Measurements from ENCODE around the gene WDR93.

The WDR93 gene

DNA sequence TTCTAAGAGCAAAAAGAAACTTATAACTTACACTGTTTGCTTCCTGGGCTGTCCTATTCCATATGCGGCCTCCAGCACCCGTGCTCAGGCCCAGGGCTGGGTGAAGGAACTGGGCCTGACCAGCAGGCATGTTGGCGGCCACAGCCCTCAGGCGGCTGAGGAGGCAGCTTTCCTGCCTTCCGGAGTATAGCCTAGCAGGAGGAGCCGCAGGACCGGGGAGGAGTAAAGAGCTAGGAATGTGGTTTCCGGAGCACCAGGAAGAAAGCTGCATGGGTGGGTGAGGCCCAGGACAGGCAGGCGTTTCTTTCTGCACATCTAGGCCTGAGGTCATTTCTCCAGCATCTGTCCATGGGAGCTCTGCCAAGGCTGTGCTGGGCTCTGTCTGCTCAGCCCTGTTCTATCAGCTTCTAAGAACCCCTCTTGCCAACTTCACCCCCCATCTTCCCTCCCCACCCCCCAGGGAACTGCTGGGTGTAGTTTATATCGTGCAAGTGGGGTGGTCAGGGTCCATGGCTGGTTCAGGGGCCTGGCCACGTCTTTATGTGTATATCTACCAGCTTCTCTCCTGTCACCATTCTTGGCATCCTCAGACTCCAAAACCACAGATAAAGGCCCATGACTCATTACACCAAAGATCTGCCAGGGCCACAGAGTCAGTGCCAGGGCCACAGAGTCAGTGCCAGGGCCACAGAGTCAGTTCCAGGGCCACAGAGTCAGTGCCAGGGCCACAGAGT is 27.6 kb upstream of the WDR93 start:
- DNase-seq (ENCODE audit: low spot score): peak; percentile 85

DNA sequence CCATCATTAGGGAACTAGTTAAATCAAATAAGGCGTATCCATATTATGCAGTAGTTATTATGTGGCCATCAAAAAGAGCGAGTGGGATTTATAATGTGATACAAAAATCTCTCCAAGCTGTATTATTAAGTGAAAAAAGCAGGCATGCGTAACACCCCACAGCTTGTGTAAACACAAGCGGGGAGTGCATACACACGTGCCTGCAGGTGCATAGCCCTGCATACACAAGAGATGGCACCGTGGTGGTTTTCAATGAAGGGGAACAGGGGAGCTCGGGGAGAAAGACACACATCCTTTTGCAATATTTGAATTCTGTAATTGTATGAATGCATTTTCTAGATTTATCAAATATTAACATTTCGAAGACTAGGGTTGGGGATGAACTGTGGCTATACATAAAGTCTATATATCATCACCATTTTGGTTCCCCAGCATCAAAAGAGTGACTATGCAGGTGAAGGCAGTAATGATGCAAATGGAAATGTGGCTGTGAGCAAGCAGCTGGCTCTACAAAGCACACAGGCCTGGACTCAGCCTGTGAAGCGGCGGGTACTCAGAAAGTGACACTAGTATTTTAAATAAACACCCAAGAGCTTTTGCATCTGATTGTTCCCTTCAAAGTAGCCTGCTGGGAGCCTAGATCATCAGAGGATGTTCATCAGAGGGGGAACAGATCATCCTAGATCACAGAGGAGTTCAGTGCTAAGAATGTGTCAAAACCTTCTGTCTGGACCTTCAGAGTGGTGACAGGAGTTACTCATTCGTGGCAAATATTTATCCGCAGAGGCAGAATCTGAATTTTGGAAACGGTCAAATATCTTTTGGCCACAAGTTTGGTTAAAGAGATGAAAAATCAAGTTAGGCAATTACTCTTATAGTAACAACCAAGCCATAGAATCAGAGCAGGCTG is 25.9 kb upstream of the WDR93 start:
- DNase-seq (ENCODE audit: low spot score): no peak

DNA sequence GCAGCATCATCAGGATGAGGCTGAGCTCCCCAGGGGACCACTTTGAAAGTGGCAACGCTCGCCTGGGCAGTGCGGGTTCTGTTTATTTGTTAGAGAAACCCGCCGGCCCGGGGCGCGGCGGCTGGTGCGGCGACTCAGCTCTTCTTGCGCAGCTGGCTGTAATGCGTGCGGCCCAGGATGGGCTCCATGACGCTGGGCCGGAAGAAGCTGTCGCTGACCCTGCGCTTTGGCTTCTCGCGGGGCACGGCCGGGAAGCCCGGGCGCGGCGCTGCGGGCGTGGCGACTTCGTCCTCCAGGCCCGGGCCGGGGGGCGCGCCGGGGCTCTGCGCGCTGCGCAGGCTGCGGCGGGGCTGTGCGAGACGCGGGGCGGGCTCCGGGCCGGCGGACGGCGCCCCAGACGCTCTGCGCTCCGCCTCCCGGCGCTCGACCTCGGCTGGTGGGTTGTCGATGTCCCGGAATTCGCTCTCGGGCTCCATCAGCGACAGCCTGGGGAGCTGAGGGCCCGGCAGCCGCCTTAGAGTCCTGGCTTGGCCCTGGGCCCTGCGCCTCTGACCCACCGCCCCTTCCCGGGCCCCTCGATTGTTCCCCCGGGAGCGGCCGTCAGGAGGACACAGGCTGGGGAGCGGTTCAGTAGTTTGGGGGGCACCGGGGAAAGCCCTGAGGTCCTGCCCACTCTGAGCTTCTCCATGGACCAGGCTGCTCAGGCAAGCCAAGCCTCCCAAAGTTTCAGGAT is 25.0 kb upstream of the WDR93 start:
- DNase-seq (ENCODE audit: low spot score): peak; percentile 58

DNA sequence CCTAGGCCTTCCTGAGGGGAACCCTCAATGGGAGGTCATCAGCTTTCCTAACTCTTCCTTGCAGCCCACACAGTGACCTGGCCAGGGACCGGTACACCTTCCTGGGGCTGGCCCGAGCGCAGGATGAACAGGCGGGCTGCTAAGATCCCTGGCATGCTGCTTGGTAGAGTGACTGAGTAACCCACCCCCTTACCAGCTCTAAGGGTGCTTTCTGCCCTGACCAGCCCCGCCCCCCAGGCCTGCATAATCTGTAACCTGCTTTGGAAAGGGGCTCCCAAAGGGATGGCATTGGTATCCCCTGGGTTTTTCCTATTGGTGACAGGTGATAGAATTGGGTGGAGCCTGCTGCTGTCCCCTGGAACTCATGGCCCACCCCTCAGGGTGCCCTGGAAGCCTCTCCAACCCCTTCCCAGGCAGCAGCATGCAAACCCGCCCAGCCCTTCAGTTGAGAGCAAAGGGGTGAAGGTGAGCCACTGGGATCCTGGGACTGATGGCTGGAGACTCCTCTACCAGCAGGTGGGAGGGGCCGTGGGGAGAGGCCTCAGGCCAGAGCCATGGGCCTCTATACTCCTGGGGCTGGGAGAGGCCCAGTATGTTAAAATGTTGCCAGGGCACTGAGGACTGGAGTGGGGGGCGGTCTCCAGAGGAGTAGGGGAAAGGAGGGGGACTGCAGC is 24.3 kb upstream of the WDR93 start:
- no peak for DNase-seq (ENCODE audit: low spot score)

DNA sequence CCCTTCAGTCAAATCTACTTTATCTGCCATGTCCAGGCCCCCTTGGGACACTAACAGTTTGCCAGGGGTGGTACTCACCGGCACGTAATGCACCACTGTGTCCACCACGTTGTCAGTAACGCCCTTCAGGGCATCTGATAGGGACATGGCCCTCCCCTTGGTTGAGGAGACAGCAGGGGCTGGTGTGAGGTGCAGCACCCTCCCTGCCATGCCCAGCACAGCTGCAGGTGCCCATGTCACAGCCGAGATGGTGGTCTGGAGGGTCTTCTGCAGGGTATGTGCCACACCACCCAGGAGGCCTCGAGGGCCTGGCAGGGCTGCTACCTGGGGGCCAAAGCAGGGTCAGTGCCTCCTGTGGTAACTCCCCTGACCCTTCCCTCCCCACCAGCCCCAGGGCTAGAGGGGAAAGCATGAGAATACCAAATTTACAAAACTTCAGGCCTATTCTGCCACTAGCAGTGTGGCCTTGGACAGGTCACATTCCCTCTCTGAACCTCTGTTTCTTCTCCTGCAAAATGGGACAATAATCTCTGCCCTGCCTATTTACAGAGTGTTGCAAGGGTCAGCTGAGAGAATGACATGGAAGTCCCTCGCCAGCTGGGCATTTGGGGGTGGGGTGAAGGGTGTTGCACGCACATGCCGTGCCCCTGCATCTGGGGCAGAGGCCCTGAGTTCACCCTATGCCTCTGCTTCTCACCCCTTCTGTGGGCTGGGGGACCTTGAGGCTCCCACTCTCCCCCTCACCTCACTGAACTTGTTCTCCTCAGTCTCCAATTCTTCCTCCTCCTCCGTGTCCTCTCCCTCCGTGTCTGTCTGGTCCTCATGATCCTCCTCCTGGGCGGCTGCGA is 23.5 kb upstream of the WDR93 start:
- DNase-seq (ENCODE audit: low spot score): no peak

DNA sequence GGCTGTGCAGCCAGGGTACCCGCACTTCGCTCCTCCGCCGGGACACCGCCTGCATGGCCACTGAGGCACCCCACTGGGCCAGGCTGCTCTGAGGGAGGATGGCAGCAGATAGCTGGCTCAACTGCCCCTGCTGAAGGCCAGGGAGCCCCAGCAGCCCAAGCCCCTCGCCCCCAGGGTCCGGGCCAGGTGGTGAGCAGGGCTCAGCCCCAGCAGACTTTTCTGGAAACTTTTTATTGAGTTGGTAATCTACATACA is 23.0 kb upstream of the WDR93 start:
- DNase-seq (ENCODE audit: low spot score): no peak

DNA sequence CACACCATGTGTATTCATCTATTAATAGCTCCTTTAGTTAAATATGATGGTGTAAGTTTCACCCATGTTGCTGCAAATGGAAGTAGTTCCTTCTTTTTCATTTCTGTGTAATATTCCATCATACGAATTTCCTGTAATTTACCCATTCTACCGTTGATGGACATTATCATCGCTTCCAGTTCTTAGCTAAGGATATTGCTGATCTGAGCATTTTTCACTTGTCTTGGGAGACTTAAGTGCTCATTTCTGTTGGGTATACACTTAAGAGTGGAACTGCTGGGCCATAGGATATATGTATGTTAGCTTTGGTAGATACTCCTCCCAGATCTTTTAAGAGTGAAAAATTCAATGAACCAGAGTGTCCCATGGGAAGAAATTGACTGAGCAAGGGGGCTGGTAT is 22.4 kb upstream of the WDR93 start:
- DNase-seq (ENCODE audit: low spot score): no peak

DNA sequence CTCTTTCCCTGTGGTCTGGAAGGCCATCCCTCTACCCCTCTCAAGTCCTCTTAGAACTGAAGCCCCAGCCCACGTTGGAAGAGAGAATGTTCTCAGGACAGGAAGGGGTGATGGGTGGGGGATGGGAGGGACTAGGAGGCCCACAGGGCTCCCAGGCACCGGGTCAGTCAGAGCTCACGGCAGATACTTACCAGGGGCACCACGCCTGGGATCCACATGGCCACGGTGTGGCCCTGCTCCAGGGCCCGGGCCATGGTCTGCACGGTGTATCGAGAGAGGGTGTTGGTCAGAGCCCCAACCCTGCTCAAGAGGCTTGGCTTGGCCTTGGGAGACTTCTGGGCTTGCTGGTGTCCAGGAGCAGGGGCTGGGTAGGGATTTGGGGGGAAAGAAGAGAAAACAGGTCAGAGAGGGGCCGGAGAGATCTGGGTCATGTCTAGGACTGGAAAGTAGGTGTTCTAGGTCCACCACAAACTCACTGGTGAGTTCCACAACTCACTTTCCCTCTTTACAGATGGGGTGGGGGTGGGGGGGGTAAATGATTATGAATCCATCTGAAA is 21.2 kb upstream of the WDR93 start:
- no peak for DNase-seq (ENCODE audit: low spot score)

DNA sequence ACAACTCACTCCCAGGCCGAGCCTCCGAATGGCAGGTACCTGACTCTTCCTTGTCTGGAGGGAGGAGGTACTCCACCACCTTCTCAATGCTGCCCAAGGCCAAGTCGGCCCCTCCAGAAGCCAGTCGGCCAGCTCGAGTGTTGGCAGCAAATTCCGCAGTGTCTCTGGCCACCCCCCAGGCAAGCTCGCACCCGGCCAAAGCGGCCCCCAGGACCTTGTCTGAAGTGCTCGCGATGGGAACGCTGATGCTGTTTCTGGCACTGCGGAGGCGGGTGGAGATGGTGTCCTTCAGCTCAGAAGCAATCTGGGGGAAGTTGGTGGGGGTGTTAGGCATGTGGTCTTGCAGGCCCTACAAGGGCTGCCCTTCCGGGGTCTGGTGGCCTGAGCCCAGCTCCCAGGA is 20.7 kb upstream of the WDR93 start:
- no peak for DNase-seq (ENCODE audit: low spot score)

DNA sequence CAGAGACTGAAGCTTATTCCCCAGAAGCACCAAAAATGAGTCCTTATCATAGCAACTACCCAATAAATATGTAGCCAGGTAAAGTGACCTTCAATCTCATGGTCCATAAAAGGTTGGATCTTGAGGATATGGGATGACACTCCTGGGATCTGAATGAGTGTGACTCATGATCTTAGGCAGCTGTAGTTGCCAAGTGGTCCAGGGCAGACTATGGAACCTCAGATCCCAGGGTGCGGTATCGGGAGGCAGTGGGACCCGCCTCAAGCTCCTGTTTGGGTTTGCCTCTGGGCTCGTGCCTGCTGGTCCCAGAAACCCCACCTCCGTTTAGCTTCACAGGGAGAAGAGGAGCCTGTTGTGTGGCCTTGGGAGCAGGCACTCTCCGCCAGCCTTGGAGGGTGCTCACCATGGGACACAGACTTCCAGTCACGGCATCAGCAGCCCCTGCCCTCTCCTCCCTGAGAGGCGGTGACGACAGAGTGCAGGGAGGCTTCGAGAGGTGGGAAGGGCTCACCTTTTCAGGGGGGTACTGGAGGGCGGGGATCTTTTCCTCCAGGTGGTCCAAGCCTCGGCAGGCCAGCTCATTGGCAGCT is 19.5 kb upstream of the WDR93 start:
- no peak for DNase-seq (ENCODE audit: low spot score)

DNA sequence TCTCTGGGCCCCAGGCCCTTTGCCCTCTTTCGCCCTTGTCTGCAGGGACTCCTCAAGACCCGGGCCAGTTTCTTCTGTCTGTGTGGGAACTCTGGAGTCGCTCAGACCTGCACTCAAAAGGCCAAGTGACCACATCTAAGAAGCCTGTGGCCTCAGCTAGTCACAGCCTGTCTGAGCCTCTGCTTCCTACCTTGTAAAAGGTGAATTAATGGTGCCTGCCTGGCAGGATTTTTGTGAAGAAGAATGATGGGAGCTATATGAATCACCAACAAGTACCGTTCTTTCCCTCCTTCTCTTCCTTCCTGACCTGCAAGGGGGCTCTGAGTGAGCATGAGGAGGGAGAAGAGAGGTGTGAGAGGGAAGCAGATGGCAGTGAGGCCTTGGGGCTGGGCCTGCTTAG is 18.9 kb upstream of the WDR93 start:
- DNase-seq (ENCODE audit: low spot score): no peak

DNA sequence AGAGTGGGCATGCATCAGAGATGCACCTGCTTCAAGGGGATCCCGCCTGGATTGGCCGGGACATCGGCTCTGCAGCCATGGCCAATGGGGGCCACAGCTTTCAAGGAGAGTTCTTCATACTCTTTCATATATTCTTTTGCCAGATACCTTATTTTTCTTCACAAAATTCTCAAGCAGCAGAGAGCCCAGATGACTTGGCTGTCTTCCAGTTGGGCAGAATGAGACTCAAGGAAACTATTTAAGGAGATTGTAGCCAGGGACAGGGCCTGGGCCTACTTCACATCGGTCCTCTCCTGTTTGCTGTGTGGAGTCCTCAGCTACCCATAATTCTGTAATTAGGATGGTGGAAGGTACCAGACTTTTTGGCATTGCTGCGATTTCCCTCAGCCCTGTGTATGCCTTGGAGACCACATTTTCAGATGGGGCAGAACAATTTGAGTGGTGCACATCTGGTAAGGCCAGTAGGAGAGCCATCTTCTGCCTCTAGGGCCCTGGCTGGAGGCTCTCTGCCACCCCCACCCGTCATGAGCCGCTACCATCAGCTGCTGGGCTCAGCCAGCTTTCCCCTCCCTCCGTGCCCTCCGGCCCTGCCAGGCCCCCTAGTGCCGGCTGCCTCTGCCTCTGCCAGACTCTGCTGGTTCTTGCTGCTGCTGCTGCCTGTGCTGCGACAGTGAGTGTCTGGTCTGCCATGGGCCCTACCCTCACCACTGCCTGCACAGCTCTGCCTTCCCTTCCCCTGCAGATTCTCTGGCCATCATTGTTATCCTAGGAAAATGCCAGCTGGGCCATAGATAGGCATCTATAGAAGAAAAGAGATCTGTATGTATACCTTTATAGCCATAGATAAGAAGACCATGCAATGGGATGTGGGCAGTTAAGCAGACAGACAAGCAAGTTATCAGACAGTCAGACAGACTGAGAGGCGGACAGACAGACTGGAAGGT is 18.1 kb upstream of the WDR93 start:
- DNase-seq (ENCODE audit: low spot score): no peak

DNA sequence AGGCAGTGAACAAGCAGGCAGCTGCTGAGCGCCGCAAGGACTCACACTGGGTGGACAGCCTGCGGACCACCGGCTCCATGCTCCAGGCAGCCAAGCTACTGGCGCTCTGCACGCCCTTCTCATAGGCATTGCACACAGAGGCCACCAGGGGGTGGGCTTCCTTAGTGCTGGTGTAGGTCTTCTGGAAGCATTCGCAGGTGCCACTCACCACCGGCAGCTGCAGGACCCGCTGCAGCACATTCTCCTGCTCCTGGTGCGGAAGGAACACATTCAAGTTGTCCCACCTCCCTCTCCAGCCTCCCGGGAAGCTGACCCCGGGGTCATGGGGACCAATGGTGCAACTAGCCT is 17.5 kb upstream of the WDR93 start:
- no peak for DNase-seq (ENCODE audit: low spot score)

DNA sequence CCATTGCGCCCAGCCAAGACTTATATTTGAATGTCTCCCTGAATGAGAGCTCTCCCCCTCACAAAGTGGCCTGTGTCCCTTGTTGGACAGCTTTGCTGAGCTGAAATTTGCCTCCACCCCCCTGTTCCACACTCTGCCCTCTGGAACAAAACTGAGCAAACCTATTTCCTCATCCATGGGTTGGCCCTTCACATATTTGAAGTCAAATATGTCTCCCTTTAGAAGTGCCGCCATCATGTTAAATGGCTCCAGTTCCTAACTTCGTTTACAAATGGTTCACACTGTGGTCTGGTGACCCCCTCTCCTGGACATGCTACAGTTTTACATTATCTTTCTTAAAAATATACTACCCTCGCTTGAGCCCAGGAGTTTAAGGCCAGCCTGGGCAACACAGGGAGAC is 16.1 kb upstream of the WDR93 start:
- DNase-seq (ENCODE audit: low spot score): no peak

DNA sequence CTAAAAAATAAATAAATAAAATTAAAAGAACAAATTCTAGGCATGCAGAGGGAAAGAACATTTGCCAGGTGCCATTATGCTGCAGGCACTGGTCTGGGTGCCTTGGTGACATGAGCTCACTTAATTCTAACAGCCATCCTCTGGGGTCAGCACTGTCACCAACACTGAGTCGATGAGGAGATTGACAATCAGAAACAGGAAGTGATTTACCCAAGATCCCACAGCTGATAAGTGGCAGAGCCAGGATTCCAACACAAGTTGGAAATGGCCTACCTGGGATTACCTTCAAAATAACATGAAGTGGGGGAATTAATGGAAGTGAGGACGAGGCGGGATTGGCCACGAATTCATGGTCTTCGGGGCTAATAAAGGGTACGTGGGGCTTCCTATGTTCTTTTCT is 15.0 kb upstream of the WDR93 start:
- DNase-seq (ENCODE audit: low spot score): no peak

DNA sequence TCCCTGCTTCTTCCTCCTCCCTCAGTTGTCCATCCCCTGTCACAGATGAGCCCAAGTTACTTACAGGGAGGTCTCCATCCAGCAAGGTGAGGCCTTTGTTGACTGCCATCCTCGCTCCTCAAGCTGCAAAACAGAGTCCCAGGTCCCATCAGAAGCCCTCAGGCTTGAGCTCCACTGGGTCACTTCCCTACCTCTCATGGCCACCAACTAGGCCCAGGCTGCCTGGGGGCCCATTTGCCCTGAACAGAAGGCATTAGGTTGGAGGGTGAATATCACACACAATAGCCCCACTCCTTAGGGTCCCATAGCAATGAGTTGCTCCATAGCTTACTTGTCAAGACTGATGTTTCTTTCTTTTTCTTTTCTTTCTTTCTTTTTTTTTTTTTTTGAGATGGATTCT is 13.2 kb upstream of the WDR93 start:
- DNase-seq (ENCODE audit: low spot score): no peak

DNA sequence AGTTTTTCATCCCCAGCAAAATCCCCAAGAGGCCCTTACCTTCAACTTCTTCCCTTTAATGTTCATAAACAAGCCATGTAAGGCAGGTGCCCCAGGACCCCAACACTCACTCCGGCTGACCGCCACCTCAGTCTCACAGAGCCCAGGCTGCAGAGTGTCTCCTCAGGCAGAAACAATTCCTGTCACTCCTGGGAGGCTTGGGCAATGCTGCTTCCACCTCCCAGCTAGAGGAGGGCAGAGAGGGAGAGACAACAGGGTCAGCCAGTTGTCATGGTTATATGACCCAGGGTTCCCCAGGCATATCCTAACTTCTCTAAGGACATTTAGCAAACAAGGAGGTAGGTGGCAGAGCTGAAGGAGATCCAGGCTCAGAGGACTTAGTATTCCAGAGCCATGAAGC is 11.4 kb upstream of the WDR93 start, which contains the start of gene PLIN1:
Gene PLIN1, minus strand, starts transcription at position 156 of the 400 bp plus-strand sequence. CDS start 1,878 bp downstream, outside the sequence.
- DNase-seq (ENCODE audit: low spot score): no peak

DNA sequence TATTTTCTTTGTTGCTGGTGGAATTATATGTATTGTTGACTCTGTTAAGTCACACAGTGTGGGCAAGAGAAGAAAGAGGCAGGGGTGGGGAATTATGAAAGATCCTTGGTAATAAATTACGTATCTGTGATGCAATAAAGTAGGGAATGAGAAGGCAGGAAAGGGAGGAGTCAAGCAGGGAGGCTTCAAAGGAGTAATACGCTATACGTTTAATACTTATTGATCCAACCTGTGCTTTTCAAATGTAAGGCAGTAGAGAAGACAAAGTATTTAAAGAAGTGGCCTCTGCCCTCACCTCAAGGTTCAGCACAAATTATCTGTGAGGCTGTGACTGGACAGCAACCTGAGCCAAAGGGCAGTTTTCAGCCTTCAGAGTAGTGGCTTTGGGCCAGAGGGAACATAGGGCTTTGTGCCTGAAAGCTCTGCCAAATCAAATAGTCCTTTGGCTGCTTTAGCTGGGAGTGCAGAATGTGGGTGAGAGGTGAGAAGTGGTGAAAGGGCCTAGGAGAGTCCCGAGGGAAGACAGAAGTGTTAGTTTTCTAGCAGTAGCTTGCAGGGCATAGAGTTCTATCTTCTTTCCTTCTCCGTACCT is 10.2 kb upstream of the WDR93 start:
- no peak for DNase-seq (ENCODE audit: low spot score)

DNA sequence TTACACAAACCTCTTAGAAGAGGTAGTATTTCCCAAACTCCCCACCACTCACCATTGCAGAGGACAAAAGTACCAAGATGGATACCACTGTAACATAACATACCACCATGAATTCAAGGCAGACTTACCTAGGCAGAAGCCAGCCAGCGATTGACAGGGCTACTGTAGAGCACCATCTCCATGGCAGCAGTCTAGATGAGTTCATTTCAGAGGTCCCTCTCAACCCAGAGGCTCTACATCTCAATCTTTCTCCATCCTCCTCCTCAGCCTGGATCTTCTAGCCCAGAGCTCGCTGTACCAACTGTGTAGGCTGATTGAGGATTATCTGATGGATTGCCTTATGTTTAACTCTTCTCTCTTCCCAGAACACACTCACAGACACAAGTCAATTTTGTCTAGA is 9.5 kb upstream of the WDR93 start:
- no peak for DNase-seq (ENCODE audit: low spot score)
